ENCODE measurements around the gene TTC4.

TTC4 gene

DNA sequence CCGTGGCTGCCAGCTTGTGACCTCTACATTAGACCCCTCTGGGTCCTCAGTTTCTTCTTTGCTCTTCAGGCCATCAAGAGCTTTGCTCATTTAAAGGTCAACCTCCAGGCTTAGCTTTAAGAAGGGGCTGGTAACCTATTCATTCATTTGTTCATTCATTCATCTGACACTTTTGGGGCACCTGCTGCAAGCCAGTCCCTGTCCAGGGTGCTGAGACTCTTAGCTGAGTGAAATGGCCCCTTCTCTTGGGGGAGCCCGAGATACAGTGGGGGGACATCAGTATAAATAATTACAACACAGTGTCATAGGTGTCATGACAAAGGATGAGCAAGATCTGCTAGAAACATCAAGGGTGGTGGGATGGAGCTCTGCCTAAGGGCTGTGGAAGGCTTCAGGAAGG lies 10.5 kb upstream of the TTC4 start:
- DNase-seq (ENCODE audit: low read depth), result no peak

DNA sequence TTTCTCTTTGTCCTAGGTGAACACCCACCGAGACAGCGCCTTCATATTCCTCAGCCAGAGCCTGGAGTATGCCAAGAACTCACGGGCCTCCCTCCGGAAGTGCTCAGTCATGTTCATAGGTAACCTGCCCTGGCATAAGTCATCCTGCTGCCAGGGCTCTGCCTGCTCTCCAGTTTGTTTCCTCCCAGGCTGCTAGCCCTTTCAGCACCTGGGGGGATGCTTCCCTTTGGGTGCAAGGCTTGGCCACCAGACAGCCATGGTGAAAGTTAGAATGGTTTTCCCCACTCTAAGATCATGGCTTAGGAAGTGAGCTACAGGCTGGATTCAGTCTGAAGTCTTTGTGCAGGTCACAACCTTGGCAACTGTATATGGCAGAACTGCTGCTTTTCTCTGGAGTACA lies 9.2 kb upstream of the TTC4 start:
- DNase-seq (ENCODE audit: low read depth), result no peak

DNA sequence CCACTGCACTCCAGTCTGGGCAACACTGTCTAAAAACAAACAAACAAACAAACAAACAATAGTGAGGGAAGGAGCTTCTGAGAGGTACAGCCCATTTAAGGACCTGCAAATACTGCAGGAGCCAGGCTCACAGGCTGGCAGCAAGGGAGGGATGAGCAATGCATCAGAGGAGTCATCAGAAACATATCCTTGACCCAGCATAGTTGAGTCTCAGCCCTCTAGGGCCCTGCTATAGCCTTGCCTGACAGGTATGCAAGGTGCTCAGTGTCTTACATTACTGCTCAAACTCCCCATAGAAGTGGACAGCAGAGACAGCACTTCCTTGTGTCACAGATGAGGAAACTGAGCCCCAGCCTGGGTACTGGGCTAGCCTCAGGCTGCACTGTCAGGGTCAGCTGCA lies 7.3 kb upstream of the TTC4 start:
- DNase-seq (ENCODE audit: low read depth), result no peak

DNA sequence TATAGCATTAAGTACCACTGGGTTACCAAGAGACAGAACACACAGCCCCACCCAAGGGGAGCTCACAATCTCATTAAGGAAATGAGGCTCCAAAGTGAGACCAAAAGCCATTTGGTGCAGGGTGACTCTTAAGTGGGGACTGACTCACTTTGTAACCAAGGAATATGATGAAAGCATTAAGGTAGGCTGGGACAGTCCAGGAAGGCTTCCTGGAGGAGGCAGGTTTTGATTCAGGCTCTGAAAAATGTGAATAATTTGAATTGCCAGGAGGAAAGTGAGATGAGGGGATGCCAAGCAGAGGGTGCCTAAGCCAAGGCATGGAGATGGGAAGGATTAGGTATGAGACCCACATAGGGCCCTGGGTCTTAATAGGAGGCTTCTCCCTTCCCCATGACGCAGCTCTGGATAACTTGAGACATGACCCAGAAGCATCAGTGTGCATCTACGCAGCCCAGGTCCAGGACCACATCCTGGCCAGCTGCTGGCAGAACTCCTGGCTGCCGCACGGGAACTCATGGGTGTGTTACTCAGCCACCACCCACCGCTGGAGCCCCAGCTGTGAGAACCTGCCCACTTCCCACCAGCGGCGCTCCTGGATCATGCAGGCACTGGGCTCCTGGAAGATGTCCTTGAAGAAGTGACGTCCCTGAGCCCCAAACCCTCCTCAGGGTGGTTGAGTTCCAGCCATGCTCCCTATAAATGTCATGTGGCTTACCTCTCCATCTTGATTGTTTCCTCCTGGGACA lies 5.9 kb upstream of the TTC4 start:
- DNase-seq (ENCODE audit: low read depth), result no peak

DNA sequence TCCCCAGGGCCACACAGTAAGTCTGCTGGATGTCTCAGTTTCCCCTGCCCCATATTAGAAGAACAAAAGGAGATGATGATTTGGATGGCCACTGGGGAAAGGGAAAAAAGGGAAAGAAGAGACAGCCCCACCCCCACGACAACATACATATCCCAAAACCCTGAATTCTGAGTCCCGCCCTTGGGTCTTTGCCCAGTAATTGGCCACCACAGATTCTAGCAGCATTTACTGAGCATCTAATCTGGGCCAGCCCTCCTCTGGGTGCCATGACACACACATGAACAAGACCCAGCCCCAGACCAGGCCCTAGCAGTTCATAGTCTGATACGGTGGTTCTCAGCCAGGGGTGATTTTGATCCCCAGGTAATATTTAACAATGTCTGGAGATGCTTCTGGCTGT lies 5.2 kb upstream of the TTC4 start:
- no peak for DNase-seq (ENCODE audit: low read depth)

DNA sequence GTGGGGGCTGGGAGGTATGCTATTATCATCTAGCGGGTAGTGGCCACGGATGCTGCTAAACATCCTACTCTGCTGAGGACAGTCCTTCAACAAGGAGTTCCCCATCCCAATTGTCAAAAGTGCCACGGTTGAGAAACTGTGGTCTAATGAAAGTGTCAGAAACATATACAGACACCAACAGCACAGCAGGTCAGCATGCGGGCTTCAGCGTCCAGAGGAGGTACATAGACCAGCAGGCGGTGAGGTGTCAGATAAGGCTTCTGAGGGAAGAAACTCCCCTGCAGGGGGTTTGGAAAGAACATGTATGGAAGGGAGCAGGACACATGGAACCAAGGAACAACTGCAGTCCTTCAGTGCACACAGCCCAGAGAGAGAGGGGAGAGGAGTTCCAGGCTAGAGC lies 4.8 kb upstream of the TTC4 start:
- DNase-seq (ENCODE audit: low read depth), result no peak

DNA sequence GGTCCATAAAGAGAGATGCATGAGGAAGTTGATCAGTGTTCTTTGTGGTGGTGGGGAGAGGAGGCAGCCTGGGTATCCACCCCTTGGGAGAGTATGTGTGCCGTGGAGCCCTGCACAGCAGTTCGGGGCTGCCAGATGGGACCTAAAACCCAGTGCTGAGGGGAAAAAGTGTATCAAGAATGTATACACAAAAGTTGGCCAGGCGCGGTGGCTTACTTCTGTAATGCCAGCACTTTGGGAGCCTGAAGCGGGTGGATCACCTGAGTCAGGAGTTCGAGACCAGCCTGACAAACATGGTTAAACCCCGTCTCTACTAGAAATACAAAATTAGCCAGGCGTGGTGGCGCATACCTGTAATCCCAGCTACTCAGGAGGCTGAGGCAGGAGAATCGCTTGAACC lies 4.1 kb upstream of the TTC4 start:
- no peak for DNase-seq (ENCODE audit: low read depth)

DNA sequence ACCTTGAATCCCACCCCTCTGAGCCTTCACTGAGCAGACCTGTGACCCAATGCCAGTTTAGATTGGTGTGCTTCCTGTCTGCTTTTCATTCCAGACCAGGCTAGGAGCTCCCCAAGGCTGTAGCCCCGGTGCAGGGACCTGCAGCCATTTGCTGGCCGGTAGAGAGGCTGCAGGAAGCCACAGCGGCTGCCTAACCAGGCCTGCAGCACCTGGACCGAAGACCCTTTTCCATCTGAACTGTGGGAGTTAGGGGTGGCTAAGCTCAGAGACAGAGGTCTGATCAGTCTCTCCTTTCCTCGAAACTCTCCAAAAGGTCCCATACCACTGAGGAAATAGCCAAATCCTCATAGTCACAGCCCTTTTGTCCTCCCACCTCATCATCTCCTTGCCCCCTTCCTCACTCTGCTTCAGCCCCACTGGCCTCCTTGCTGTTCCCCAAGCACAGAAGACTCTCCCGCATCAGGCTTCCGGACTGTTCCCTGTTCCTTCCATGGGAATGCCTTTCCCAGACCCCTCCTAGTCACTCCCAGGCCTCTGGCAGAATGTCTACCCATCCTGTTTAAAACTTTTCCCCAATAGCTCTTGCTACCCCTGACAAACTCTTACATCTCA lies 674 bp upstream of the TTC4 start:
- DNase-seq (ENCODE audit: low read depth), result no peak

DNA sequence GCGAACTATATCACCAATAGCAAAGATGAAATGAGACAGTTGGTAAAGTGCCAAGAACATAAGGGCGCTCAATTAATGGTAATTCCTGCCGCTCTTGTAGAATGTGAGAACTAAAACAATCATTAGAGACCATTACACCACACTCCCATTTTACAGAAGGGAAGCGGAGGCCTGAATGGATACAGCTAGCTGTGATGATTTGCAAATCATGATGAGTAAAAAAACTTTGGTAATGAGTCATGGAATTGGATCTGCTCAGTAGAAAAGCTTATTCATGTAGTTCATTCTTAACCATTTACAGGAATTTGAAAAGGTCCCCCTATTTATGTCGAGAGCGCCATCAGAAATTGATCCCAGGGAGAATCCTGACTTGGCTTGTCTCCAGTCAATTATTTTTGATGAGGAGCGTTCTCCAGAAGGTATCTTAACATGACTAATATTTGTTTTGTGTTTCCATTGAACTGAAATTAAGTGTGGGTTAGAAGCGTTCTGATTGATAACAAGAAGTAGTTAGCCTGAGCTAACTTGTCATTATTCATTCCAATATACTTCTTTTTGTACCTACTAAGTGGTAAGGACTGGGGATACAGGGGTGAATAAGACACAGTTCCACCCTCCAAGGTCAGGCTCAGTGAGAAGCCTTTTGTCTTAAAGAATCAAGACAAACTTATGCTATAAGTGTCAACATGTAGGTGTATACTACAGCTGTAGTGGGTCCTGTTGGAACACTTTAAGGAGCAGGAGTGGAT lies 812 bp downstream of the TTC4 start:
- DNase-seq (ENCODE audit: low read depth), result no peak

DNA sequence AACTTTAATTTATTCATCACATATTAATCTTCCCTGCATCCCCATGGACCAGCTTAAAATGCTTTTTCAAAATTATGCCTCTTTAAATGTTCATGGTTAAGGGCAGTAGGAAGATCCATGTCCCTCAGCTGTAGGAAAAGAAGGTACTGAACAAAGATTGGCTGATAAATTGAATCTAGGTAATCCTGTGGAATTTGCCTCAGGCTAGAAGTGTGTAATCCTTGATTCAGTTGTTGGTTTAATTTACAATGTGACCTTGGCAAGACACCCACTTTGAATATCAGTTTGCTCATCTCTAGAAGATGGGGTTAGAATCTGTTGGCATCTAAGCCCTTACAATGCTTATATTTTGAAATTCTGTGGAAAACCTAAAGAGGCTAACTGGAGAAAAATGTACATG lies 6.1 kb downstream of the TTC4 start:
- no peak for DNase-seq (ENCODE audit: low read depth)

DNA sequence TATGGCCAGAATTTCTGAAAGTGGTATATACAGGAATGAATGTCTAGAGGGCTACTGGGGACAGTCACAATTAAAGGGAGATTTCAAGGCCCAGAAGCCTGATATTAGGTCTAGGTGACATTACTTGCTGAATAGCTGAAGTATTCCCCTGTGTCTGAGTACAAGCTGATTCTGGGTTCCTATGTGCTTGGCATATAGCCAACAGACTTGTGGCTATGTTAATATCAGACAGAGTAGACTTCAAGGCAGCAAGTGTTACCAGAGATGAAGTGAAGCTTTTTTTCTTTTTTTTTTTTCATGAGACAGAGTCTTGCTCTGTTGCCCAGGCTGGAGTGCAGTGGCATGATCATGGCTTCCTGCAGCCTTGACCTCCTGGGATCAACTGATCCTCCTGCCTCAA lies 8.3 kb downstream of the TTC4 start:
- DNase-seq (ENCODE audit: low read depth), result no peak

DNA sequence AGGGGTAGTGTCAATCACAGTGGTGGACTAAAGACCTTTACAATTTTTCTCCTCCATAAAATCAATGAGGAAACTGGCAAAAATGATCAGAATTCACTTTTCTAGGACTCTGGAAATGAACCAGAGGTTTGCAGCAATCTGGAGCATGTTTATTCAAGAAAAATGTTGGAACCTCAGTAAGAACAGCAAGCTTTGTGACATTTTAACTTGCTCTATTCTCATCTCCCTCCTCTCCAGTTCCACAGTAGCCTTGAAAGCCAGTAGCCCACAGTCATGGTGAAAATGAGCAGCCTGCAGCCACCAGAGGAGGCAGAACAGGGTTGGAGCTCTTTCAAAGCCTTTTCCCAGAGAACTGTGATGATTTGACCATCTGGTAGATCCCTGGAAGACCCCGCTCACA lies 9.1 kb downstream of the TTC4 start:
- no peak for DNase-seq (ENCODE audit: low read depth)

DNA sequence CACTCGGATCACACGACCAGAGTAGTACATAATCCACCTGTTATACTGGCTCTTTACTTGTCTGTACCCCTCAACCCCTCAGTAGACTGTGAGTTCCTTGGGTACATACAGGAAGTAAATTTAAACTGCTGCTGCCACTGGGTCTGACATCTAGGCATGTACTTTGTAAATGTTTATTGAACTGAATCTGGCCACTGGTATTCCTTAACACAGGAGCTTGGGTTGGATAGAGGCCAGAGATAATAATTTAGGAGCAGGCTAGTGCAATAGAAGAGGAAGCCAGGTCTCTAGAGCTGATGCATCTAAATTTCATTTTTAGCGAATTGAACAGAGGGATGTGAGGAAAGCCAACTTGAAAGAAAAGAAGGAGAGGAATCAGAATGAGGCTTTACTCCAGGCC lies 12.4 kb downstream of the TTC4 start:
- DNase-seq (ENCODE audit: low read depth), result no peak

DNA sequence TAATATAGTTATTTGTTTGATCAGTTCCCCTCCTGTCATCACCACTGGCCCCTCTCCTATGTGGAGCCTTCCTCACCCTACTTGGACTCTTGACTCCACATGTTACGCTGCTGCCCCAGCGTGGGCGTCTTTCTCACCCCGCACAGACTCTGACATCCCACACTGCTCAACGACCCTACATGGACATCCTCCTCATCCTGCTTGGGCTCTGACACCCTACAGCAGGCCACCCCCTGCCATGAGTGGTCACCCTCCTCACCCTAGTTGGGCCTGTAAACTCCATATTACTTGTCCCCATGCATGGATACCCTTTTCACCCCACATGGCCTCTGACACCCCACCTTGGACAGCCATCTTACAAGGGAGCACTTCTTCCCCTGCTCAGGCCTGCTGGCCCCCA lies 21.0 kb downstream of the TTC4 start:
- DNase-seq (ENCODE audit: low read depth), result no peak

DNA sequence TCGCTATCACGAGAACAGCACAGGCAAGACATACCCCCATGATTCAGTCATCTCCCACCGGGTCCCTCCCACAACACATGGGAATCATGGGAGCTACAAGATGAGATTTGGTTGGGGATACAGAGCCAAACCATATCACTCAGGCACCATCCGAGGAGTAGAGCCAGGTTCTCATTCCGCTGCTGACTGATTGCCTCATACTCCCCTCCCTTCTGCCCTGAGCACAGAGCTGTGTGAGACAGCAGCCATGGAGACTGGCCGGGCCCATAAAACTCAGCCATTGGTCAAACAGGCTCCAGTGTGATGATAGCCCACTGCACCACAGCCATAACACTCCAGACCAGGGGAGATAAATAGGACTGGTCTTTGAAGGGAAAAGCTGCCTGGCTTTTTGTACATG lies 22.6 kb downstream of the TTC4 start:
- no peak for DNase-seq (ENCODE audit: low read depth)

DNA sequence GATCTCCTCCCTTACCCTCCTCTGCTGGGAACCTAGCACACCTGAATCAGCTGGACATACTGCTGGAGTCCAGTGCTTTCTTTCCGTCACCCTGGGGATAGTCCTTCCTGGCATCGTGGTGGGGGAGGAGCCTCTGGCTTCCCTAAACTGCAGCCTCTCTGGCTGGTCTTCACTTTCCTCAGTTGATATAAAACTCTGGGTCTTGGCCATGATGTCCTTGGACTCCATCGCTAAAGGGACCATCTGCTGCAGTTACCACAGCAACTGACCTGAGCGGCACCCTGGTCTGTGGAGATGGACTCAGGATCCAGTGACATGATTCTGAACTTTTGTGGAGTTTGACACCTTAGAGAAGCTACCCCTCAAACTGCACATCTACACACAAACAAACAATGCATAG lies 25.9 kb downstream of the TTC4 start:
- DNase-seq (ENCODE audit: low read depth), result no peak

DNA sequence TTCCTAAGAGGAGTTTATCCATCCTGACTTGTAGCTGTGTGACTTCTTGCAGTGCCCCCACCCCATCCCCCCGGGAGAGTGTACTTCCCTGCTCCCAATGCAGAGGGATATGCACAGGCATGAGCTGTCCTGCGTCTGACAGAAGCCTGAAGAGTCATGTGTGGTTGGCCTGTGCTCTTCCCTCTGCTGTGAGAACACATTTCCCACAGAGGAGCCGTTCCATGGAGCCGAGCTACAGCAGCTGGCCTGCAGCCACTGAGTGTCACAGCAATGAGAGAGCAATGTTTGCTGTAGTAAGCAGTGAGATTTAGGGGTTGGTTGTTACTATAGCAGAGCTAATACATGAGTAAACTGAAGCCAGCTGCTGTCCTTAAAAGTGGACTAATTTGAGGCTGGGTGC lies 26.6 kb downstream of the TTC4 start:
- DNase-seq (ENCODE audit: low read depth), result no peak

DNA sequence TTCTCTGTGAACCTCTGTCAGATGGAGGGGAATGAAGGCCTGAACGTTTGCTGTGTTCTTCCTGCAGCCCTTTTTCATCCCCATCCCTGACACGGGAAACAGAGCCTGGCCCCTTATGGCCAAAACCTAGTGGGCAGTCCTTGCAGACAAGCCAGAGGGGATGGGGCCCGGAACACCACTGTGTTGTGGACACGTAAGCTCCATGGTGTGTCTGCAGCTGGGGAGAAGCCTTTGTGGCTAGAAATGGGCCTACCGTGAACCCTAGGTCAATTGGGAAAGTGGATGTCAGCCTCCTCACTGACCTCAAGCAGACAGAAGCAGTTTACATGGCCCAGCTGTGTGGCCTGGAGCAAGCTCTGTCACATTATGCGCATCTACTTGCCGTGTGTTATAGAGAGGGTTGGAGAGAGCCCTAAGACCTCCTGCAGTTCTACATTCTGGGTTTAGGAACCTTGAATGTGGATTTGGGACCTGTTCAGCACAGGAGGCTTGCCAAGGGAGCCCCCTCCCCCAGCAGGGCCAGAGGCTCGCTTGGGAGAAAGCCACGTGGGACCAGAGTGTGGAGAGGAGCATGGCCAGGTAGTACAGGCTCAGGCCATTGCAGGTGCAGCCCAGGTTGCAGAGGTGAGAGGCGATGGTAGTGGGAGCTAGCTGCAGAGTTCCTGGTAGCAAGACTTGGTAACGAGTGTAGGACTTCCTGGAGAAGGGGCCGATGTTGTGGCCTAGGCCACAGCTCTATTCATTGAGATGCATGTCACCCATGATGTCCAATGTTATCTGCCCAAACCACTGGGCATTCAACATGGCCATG lies 28.0 kb downstream of the TTC4 start:
- no peak for DNase-seq (ENCODE audit: low read depth)

DNA sequence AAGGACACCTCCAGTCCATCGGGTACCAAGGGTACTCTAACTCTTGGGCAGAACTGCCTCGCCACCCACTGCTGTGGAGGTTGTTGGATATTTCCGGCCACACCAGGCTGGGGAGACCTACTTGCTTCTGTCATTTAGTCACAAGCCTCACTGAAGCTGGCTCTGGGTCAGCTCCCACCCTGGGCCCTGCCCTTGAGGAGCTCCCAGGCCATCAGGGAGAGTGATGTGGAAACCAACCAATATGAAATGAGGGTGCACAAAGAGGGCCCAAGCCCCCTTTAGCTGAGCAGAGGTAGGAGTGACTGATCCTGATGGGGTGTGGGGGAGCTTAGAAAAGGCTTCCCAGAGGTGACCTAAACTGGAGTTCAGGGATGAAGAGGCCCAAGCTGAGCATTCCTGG lies 29.0 kb downstream of the TTC4 start:
- DNase-seq (ENCODE audit: low read depth), result no peak

DNA sequence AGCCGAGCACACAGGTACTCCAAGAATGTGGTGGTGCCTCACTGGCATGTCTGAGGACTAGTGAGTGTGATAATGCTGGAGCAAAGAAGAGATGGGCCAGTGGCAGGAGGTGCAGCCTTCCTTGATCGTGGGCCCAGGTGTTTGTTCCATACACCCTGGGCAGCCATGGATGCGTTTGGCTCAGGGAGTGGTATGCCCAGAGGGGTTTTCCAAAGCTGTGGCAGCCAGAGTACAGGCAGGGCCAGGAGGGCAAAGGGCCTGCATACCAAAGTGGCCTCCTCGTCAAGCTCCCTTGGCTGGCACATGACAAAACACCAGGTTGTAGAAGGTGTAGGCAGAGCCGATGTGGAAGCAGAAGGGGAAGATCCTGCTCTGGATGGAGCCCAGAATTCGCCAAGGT lies 29.6 kb downstream of the TTC4 start:
- no peak for DNase-seq (ENCODE audit: low read depth)

DNA sequence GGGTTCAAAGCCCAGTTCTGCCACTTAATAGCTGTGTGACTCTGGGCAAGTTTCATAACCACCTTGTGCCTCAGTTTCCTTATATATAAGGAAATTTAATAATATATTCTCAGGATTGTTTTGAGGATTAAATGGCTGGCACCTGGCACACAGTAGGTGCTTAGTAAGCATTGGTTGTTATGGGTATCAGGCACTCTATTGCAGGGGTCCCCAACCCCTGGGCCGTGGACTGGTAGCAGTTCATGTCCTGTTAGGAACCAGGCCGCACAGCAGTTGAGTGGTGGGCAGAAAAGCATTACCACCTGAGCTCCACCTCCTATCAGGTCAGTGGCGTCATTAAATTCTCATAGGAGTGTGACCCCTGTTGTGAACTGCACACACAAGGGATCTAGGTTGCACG lies 30.2 kb downstream of the TTC4 start:
- DNase-seq (ENCODE audit: low read depth), result no peak

DNA sequence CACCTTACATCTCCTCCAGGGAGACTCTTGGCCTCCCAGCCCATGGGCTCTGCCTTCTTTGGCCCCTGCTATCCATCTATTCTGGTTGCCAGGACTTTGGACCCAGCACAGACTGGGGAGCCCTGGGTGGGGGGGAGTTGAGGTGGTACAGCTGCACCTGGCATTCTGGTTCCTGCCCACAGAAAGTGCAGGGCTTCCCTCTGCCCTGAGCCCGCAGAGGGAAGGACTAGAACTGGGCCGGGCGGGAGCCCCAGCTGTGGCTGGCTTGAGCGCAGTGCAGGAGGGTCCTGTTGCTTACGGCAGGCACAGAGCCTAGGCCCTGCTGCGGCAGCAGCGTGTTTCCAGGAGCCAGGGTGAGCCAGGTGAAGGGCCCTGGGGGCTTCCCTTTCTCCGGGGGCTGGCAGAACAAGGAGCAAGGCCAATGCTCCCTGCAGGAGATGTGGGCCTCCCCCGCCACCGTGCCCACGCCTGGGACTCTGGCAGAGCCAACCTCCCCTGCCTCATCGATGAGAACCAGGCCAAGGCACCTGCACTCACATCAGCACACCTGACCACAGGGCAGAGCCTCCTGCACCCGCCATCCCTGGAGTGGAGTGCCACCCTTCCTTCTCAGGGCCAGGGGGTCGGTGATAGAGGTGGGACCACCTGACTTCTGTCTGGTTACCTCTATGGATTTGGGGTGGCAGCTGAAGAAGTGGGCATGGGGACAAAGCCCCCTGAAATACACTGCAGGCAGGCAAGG lies 32.6 kb downstream of the TTC4 start:
- DNase-seq (ENCODE audit: low read depth), result no peak

Data from activated T-cell treated with anti-CD3 and anti-CD28 coated beads for 24 hours (primary cell).